Gastrocnemius medialis (tissue), 4 donors: ENCODE results near the gene KPNB1.

Experiments used
- CTCF ChIP-seq, 5 experiments: fragments of 450-650 bp in 3 of 5; fragments of 200-600 bp in 2 of 5; sonication (generic) in 2 of 5; IDR thresholded peaks in 4 of 5; conservative IDR thresholded peaks in 1 of 5; 1 replicate in 4 of 5; 2 replicates in 1 of 5; pipeline ENCODE4 v1.5.1; 2016 to 2019; ENCODE audit warnings: antibody characterized with exemption in 5 of 5, mild to moderate bottlenecking in 3 of 5, moderate library complexity in 3 of 5
- POLR2A ChIP-seq, 2 donors: fragments of 450-650 bp; IDR thresholded peaks; one replicate each; pipeline ENCODE4 v1.6.1; 2017; ENCODE audit warnings: antibody characterized with exemption in 2 of 2, mild to moderate bottlenecking in 2 of 2, moderate library complexity in 2 of 2

GRCh38 chr17:47641202-47641601 is 8.5 kb upstream of the KPNB1 start:
- TF ChIP-seq POLR2A (IDR thresholded peaks at IDR 0.05) (no peak), CTCF (IDR thresholded peaks at IDR 0.05 in 4 of 5, conservative IDR thresholded peaks at IDR 0.05 in 1 of 5) (no peak)
